Stimulated activated CD4-positive, alpha-beta T cell treated with anti-CD3 and anti-CD28 coated beads, Interleukin-12 subunit alpha, Interleukin-12 subunit beta, amount 100 ng/mL, for 4 hours (primary cell): ENCODE data around the gene TKTL1.

Experiments used
- DNase-seq: peaks from one replicate; pipeline ENCODE4 v3.0.0-alpha.2; 2020

TKTL1 gene

DNA sequence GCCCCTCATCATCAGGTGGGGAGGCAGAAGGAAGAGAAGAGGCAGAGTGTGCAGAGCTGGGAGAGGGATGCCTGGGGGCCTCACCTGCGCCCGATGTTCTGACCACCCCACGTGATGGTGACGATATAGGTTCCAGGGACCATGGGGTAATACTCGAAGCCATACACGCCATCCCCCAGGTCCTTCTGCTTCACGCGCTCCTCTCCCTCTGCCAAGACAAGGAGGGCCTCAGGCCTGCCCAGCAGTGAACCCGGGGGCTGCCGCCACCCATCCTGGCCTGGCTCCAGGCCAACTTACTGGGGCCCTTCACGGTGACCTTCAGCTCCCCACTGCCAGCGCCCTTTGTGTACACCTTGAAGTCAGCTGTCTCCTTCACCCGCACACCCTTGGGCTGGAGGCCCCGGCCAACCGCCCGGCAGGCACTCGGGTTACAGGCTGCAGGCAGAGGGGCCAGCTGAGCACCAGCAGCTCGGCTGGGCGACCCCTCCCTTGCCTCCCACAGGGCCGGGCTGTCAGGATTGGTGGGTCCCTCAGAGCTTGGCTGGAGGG, 69.5 kb downstream of the TKTL1 start:
- no peak for DNase-seq

DNA sequence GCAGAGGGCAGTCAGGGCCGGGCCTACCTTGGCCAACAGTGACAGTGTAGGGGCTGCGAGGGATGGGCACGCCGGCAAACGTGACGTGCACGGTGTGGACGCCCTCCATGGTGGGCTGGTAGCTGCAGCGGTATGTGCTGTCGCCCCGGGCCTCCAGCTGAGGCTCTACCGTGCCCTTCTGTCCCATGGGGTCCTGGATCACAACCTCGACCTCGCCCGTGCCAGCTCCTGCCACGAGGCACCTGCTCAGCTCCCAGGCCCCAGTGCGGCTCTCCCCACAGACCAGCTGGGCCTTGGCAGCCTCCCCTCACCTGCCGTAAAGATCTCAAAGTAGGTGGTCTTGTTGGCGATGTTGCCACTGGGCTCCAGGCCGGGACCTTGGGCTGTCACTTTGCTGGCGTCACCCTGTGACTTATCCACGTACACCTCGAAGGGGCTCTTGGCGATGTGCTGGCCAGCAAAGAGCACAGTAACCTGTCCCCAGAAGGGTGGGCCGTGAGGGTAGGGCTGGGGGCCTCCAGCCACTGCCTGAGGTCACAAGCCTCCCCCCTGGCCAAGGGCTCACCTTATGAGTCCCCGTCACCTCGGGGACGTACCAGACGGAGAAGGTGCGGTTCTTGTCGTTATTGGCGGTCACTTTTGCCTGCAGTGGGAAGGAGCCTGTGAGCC, 70.5 kb downstream of the TKTL1 start:
- no peak for DNase-seq

DNA sequence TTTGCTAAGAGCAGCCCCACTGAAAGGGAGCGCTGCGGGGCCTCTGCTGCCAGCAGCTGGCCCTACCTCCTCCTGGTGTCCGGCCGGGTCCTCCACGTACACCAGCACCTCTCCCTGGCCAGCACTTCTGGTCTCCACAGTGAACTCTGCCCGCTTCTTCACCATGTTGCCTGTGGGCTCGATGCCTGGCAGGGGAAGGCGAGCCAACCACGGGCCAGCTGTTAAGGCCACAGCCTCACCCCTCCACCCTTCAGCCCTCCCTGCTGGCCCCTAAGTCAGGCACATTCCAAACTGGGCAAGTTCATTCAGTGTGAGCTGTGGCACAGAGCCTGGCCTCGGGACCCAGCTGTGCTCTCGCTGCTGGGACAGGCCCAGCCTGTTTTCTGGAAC, 71.1 kb downstream of the TKTL1 start:
- DNase-seq: no peak

DNA sequence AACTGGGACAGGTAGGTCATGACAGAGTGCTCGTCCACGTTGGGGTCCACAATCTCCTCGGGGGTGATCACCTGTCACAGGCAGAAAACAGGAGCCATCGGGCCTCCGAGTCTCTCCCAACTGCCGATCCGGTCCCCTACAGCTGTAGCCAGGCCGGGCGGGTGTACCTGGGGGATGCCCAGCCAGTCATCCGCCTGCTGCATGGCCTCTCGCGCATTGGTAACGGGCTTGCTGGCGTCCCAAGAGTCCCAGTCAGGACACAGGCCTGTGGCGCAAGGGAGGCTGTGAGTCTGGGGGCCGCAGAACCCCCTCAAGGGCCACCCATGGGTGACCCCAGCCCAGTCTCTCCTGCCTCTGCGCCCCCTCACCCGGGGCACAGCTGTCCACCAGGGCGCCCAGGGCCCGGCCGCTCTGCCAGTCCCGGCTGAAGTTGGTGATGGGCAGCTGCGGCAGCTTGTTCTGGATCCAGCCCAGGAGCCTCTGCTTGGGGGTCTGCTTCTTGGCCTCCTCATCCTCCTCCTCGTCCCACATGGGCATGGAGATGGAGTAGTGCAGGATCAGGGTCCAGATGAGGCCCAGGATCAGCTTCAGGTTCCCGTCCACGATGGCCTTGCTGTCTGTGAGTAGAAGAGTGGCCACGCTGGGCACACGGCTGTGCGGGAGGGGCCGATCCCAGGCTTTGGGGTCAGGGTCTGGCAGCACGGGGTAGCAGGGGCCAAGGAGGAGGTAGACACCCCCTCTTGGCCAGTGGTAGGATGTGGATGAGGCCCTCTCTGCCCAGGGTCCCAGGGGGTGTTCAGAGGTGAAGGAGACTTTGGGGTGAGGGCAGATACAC, 72.1 kb downstream of the TKTL1 start:
- DNase-seq: no peak

DNA sequence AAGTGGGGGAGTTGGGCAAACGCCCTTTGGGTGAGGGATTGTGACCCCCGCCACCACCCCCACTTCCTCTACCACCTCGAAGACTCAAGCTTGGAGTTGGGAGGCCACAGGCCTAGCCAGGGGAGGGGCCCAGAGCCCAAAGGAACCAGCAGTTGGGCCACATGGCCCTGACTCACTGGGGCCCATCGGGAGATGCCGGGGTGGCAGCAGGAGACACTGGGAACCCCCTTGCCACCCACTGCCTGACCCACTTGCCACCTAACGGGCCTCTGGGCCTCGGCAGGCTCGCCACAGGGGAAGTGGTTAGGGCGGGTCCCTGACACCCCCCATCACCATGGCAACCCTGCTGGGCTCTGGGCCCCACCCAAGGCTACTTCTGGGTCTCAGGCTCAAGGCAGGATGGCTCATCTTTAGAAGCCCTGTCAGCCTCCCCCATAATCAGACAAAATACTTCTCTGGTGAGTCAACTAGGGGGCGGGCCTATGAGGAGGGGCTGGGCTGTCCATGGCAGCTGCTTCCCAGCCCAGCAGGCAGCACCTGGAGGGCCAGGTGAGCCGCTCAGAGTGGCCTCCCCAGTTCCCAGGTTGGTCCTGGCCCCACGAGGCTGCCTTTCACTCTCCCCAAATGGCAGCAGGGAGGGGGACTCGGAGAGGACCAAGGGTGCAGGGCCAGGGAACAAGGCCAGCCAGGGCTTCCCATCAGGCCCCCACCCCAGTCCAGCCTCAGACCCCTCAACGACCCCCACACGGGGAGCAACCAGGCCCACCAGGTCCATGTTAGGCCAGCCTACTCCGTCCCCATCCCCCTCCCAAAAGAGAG, 73.2 kb downstream of the TKTL1 start:
- peak; percentile 79 for DNase-seq

DNA sequence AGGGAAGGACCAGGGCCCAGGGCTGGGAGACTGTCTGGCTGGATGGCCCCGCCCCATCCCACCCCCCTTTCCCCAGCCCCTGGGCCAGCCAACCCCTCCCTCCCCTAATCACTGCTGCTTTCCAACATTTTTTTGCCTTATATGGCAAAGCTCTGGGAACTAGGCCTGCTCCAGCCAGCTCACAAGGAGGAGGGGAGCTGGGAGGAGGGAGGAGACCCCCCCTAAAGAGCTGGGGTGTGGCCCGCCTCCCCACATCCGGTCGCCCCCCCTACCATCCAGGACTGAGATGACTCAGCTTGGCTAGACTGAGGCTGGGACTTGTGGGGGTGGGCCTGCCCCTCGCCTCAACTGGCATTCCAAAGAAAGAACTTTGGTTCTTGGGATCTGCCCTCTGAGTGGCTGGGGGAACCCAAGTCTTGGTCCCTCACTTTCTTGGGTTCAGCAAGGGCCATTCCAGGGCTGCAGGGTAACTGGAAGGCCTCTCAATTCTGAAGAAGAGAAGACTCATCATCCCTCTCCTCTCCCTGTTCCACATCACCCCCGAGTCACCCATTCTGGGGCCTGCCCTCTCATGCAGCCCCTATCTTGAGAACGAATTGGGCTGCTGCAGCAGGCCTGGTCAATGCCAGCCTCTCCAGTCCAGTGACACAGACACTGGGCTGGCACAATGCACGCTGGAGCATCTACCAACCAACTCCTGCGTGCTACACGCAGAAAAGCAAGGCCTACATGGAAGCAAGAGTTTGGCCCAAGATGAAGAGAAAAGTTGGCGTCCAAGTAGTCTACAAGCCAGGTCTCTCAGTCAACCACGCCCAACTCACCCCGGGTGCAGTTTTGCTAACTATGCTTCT, 74.1 kb downstream of the TKTL1 start:
- DNase-seq: peak; percentile 61

DNA sequence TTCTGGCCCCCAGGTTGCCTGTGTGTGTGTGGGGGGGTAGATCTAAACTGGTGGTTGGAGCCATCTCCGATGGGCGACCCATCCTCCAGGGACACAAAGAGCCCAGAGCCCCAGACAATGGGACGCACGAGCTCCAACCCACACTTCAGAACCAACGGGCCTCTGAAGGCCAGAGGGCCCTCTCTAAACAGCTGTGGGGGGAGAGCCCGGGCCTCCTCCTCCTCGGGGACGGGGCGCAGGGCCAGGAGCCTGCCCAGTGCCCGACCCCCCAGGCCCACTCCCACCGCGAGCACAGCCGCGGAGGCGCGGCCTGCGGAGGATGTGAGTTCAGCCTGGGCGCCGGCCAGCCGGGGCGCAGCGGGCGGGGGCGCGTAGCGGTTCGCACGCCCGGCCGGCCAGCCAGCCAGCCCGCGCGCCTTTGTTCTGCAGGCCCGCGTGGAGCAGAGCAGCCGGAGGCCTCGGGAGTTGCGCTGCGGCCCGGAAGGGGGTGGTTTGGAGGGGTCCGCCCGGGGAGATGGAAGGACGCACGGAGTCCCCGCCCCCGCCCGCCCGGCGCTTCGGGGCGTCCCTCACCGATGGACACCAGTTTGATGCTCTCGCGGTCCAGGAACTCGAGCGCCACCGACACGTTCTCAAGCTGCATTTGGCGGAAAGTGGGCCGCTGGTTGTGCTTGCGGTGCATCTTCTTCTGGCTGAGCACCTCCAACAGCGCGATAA, 74.9 kb downstream of the TKTL1 start:
- DNase-seq: peak; percentile 26

DNA sequence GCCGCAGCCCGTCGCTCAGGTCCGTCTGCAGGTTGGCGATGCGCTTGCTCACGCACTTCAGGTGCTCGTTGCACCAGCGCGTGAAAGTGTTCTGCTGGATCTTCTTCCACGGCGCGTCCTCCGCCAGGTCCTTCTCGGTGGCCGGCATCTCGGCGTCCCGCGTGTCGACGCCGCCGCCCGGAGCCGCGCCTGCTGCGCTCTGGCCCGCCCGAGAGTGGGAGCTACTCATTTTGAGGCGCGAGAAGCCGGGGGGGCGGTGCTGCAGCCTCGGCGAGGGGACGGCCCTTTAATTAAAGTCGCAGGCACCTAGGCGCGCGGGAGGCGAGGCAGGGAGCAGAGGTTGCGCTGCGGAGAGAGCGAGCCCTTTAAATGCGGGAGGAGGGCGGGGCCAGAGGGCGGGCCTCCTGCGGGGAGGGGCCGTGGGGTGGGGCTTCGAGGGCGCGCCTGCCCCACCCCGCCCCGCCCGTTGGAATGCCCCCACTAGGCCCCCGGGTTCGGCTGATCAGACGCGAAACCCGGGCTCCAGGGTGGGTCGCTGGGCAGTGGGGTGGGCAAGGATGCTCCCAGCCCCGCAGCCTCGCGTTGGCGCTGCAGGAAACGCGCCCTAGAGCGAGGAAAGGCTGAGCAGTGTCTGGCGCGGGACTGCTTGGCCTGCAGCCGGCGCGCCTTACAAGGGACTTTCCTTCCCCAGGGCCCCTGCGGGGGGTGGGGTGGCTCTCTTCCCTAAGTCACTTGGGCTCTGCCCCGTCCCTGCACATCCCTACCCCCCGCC, 75.6 kb downstream of the TKTL1 start:
- DNase-seq: peak; percentile 86

DNA sequence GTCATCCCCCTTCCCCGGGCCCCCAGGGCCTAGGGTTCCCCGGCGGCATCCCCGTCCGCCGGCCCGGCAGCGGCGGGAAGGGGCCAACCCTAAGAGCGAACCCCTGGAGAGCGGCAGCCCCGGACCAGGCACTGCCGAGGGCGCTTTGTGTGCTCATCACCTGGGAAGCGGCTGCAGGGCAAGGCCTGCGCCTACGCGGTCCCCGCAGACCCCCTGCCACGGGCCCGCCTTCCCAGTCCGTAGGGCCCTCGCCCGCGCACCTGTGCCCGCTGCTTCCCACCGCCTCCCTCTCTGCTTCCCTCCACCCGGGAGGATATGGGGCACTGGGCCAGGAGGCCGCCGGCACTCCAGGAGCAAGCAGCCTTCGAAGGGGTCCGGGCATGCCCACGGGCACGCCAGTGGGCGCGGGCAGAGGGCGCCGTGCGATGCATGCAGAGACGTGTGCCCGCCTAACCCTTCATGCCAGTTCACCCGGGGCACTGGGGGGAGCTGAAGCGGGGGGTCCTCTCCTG, 76.2 kb downstream of the TKTL1 start:
- DNase-seq: no peak

DNA sequence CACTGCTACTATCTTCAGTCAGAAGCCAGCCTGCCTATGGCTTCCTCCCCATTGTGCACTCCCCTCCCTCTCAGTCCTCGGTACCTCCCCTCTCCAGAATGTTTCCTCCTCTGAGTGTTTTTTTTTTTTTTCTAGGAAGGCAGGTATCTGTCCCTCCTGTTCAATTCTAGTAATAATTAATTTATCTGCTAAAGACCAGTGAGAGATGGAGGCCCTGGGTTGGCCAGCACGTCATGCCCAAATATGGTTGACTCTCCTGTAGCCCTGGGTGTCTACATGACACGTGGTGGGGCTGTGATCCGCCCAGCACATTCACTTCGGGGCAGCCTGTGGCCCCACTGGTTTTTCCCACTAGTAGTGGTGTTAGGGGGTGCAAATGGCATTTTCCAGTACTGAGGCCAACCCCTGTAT, 77.0 kb downstream of the TKTL1 start:
- DNase-seq: no peak

DNA sequence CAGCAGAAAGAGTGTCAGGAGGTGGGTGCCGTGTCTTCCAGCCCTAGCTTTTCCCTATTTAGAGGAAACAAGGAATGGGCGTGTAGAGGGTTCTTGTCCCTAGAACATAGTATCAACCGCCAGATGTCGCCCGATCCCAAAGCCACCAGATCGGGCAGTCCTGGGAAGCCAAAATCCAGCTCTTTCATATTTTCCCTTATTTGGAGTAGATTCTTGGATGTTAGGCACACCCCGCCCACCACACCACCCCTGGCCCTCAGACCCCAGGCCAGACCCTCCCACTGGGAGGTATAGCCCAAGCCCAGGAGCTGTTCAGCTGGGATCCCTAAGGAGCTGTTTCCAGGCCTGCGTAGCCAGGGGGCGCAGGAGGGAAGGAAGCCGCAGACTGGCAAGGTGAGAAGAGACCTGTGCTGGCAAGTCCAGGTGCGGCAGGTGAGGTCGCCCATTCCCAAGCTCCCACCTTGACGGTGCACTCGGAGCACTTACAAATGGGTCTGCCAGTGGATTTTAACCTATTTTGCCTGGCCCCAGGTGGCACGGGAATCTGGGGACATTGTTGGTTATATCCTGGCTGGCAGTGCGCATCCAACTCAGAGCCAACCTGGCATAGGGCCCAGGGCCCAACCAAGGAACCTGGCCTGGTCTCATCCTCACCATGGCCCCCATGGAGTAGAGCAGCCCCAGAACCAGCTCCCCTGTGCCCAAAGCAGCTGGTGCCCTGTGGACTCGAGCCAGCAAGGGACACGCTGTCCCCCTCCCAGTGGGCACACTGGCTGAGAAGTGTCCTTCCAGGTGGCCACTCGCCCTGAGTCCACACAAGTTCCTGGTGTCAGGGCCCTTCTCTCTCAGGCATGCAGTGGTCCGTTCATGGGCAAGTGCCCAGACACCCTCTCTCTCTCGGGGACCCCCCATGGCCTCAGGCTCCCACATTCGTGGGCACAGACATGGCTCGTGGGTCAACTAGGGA, 78.0 kb downstream of the TKTL1 start:
- DNase-seq: no peak

DNA sequence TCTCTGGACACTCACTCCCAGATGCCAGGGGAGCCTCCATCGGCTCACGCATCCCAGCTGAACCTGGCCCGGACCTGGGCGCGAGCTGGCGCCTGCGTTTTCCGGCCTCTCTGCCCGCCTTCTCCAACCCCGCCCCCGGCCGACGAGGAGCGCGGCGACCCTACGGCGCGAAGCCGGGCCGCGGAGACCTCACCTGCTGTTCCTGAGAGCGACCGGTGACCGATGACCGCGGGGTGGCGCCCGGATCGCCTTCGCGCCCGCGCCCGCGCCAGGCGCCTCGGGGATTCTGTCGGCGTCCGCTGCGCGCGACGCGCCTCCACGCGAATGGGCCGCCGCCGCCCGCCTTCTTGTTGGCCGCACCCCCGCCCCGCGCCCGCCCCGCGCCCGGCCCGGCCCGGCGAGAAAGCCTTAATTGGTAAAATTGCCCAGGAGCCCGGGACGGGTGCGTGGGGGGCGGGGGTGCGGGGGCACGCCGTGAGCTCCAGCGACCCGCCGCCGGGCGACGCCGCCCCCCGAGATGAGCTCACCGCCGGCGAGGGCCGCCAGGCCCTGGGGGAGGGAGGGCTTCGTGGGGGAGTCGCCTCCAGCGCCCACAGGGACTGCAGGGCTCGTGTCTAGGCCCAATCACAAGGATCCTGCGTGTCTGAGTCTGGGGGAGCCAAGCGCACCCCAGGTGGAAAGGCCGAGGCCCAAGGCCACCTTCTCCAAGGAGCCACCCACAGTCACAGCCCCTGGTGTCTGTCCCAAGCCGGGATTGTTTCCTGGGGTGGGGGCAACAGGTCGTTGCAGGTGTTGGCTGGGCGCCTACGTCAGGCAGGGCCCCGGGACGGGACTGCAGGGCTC, 78.9 kb downstream of the TKTL1 start, which contains the start of gene FLNA:
Gene FLNA (minus strand): TSS at position 322 of the 843 bp plus-strand sequence. CDS start 3,389 bp downstream, outside the sequence.
- peak; percentile 32 for DNase-seq

DNA sequence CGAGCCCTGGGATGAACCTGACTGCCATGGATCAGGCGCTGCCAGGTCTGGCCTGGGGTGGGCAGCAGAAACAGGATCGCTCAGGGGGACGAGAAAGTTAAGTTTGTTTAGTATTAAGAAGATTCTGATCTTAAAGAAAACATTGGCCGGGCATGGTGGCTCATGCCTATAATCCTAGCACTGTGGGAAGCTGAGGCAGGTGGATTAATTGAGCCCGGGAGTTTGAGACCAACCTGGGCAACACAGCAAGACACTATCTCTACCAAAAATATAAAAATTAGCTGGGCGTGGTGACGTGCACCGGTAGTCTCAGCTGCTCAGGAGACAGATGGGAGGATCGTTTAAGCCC, 79.5 kb downstream of the TKTL1 start:
- DNase-seq: no peak

DNA sequence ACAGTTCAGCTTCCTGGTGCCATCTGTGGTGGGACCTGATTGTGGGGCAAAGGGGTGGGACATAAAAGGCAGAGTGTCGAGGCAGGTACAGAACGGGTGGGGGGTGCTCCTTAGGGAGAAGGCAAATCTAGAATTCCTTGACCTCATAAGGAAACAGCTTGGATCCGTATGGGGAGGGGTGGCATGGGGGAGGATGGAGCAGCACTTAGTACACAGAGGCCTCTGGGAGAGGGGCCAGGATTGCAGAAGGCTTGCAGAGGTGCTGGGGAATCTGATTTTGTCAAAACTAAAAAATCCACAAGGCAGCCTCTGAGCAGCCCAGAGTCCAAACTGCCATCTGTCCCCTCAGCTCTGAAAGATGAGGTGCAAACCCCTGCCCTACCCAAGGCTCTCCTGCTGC, 81.2 kb downstream of the TKTL1 start:
- no peak for DNase-seq

DNA sequence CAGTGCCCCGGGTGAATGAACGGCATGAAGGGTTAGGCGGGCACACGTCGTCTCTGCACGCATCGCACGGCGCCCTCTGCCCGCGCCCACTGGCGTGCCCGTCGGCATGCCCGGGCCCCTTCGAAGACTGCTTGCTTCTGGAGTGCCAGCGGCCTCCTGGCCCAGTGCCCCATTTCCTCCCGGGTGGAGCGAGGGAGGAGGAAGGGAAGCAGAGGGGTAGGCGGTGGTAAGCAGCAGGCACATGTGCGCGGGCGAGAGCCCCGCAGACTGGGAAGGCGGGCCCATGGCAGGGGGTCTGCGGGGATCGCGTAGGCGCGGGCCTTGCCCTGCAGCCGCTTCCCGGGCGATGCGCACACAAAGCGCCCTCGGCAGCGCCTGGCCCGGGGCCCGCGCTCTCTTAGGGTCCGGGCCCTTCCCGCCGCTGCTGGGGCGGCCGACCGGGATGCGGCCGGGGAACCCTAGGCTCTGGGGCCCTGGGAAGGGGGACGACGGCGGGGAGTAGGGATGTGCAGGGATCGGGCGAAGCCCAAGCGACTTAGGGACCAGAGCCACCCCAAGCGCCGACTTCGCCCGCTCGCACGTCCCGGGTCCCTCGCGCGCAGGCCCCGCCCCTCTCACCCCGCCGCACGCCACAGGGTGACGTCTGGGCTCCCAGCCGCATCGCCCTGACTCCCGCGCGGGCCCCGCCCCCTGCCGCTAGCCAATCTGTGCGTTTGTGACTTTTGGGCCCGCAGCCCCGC, 82.6 kb downstream of the TKTL1 start:
- DNase-seq: no peak

DNA sequence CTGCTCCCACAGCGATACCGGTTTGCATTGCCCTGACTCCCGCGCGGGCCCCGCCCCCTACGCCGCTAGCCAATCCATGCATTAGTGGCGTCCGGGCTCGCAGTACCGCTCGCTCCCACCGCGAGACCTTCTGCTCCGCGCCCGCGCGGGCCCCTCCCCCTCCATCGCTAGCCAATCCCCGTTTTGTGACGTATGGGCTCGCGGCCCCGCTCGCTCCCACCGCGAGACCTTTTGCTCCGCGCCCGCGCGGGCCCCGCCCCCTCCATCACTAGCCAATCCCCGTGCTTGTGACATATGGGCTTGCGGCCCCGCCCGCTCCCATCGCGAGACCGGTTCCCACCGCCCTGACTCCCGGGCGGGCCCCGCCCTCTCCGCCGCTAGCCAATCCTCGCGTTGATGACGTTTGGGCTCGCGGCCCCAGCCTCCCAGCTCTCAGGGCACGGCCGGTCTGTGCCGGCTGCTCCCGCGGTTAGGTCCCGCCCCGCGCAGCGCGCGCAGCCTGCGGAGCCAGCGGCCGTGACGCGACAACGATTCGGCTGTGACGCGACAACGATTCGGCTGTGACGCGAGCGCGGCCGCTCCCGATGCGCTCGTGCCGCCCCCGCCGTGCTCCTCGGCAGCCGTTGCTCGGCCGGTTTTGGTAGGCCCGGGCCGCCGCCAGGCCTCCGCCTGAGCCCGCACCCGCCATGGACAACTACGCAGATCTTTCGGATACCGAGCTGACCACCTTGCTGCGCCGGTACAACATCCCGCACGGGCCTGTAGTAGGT, 83.4 kb downstream of the TKTL1 start, which contains the start of gene EMD:
Gene EMD (plus strand): TSS at position 497 of the 770 bp plus-strand sequence. CDS start 190 bp downstream, at position 687.
- DNase-seq: peak; percentile 91

DNA sequence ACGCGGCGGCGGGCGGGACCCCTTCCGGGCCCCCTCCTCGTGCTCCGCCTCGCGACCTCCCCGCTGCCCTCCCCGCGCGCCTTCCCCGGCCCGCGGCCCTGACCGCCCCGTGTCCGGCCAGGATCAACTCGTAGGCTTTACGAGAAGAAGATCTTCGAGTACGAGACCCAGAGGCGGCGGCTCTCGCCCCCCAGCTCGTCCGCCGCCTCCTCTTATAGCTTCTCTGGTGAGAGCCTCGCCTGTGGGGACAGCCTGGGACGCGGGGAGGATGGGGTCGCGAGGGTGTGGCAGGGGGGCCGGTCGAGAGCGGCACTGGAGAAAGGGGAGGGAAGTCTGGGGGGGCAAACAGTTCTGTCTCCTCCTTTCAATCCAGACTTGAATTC, 84.0 kb downstream of the TKTL1 start:
- no peak for DNase-seq
